IMR-90 (cell line): ENCODE measurements around the gene UNC5A.

Experiments used
- CTCF ChIP-seq: conservative IDR thresholded peaks from 2 replicates; pipeline ENCODE4 v1.5.1; 2012; ENCODE audit warnings: mild to moderate bottlenecking, low read depth, low read length, improper control_type of control experiment
- MAZ ChIP-seq: IDR thresholded peaks from 2 replicates; pipeline ENCODE4 v1.6.1; 2012; ENCODE audit warnings: low read depth, mild to moderate bottlenecking, low read length, improper control_type of control experiment, moderate library complexity, borderline replicate concordance

- TF ChIP-seq CTCF (no peak), MAZ (no peak)
Measured at GRCh38 chr5:176835918-176836317, 25.6 kb downstream of the UNC5A start.
